NCI-H1694 (cell line): Measurements from ENCODE around the gene SNIP1.
"Not testable (repeated sequence)": the region's sequence is repeated elsewhere in the genome, so short reads cannot be mapped to it uniquely, and the experiment has no call there.

ENCODE experiments used
- DNase-seq: peaks from one replicate; lab custom pipeline; 2025; lab: John Stamatoyannopoulos, UW

The SNIP1 gene

DNA sequence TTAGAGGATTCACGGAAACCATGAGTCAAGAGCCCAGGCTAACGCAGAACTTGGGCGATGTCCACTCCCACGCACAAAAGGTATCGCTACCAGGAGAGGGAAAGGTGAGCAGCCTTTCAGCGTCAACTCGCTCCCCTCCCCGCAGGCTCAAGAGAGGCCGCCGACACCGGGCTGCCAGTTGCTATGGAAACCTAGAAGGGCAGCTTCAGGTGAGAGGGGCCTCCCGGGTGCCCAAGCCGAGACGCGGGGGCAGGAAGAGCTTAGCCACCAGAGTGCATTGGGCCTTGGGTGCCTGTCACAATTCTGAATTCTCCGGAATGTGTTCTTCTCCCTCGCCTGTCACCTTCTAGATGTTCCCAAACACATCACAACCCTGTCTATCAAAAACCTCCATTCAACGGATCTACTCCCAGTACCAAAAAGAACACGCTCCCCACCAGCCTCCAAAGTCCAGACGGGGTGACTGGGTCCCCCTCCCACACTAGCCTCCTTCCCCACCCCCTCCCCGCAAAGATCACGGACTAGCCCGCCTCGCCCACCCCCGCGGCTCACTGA is 40.2 kb downstream of the SNIP1 start:
- no peak for DNase-seq

DNA sequence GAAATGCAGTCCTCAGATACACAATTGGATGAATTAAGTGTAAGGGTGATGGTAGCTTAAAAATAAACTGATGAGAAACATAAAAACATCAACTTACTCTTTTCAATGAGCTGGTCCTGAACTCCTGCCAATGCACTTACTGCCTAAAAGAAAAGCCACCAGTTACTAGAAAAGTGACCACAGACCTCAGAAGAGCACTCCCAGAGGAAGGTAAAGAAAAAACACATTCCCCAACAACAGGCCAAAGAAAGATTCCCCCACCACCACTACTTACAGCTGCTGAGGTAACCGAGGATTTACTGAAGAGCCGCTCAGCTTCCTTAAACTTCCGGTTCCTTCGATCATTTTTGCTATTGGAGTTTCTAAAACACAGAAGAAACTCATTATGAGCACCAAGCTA is 44.9 kb downstream of the SNIP1 start:
- no peak for DNase-seq

DNA sequence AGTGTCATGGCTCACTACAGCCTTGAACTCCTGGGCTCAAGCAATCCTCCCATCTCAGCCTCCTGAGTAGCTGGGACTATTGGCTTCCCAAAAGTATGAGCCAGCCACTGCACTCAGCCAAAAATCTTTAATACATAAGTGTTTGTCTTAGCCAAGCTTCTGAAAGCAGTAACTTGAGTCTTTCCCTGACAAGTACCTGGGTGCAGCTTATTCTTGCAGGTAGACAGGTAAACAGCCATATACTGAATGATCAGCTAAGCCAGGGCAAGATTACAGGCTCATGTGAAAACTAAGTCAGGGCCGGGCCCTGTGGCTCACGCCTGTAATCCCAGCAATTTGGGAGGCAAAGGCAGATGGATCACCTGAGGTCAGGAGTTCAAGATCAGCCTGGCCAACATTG is 47.4 kb downstream of the SNIP1 start:
- DNase-seq, result no peak

DNA sequence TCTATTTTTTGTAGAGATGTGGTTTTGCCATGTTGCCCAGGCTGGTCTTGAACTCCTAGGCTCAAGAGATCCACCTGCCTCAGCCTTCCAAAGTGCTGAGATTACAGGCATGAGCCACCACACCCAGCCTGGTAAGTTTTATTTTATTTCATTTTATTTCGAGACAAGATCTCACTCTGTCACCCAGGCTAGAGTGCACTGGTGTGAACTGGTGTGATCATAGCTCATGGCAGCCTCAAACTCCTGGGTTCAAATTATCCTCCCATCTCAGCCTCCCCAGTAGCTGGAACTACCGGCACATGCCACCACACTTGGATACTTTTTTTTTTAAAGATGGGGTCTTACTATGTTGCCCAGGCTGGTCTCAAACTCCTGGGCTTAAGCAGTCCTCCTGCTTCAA is 51.3 kb downstream of the SNIP1 start:
- not testable (repeated sequence) for DNase-seq

DNA sequence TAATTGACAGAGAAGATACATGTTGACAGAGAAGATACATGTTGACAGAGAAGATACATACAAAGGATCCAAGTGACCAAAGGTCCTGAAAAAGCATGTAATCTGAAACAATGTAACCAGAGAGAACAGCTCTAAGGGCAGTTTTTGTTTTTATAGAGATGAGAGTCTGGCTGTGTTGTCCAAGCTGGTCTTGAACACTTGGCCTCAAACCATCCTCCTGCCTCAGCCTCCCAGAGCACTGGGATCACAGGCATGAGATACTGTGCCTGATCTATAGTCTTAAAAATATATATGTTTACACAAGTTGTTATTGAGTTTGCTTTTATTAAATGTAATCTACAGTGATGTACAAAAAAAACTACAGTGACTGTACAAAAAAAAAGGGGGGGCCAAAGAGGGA is 52.0 kb downstream of the SNIP1 start:
- DNase-seq, result no peak

DNA sequence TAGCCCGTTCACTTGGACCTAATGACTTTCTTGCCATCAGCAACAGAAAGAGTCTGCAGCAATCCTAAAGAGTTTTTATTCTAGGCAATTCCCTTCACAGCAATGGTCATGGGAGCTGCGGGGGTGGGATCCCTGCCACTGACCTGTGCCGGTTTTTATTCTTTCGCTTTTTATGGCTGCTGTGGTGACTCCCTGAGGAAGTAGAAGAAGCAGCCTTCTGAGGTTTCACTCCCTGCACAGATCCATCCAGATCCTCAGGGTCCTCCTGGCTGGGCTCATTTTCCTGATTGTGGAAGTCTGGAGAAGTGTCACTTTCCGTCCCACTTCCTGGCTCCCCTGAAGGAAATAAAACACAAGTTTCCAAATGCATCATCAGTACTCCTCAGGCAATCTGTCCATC is 52.4 kb downstream of the SNIP1 start:
- DNase-seq, result no peak

DNA sequence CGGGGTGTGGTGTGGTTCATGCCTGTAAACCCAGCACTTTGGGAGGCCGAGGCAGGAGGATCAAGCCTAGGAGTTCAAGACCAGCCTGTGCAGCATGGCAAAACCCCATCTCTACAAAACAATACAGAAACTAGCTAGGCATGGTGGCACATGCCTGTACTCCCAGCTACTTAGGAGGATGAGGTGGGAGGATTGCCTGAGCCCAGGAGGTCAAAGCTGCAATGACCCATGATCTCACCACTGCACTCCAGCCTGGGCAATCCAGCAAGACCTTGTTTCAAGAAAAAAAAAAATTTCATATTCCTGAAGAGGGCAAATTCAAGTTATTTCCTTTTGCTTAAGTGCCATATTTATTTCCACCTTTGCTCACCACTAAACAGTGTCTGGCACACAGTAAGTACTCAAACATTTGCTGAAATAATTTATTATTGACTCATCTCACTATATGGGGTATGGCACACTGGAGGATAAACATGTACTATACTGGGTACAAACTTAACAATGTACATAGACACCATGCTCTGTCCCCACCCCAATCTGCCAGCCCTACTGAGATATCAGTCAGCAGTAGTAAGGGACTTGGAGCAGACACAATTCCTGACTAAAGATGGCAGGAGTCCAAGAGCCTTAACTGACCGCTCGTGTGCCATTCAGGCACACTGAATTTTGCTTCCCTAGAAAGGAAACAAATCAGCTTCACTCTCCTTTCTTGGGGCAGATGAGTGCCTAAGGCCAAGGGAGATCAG is 55.0 kb downstream of the SNIP1 start:
- no peak for DNase-seq

DNA sequence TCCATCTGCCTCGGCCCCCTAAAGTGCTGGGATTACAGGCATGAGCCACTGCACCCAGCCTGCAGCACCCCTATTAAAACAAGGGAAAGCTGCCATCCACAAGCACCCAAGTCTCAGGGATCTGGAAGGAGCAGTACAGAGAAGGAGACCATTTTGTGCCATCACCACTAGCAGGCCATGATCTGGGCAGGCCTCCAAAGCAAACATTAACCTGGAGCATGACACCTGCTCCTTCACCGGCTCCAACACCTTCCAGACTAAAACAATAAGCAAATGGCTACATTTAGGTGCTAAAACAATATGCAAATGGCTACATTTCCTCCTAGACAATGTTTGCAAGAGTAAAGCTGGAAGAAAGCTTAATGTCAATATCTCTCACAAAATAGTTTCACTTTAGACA is 56.3 kb downstream of the SNIP1 start:
- DNase-seq, result no peak

DNA sequence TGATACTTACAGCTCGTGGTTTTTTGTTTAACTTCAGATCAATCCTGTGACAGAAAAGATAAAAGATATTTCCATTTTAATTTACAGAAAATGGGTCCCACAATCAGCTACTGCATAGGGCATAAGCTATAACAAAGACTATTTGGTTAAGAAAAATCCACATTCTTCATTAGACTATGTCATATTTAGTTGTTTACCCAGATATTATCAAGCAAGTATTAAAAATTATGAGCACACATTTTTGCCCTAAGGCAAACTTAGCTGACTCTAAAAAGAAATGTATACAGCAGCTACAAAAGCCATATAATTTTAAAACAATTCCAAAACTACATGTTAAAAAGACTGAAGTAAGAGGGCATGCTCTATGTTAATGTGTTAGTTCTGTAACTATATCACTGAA is 58.2 kb downstream of the SNIP1 start:
- no peak for DNase-seq

DNA sequence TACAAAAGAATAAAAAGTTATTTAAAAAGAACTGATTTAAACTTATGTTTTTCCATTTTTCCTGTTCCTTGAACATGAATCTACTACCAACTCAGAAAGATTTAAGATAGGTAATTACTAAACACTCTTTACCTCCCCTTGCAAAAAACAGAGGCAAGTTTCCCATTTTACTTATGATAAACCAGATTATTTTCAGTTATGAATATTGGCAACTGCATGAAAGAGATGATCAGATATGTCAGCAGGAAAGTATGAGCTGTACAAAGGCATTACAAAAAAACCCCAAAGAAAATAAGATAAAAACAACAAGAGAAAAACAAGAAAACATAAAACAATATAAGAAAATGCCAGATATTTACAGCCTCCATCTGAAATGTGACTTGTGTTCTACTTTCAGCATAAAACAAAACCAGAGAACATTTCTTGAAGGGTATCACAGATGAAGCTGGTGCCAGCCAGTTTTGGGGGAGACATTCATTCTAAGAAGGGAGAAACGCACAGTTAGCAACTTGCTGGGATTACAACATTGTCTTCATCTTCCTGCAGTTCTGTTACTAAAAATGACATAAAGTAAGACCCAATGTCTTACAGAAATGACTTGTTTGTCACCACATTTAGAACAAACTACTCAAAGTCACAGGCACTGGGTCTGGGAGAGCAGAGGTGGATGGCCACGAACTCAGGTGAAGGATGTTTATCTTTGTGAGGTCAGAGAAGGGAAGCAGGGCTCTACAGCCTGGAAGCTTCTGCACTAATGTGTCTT is 60.6 kb downstream of the SNIP1 start:
- no peak for DNase-seq

DNA sequence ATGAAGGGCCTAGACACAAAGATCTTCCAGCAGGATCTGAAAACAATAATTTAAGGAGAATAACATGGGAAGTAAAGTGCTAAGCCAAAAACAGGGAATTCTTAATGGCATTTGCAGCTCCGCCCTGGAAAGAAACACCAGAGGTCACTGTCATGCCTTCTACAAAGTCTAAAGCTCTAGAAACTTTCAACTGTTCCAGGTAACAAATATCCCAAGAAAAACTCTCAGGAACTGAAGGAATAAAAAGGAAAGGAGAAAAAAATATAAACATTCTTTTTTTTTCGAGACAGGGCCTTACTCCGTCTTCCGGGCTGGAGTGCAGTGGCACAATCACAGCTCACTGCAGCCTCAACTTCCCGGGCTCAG is 66.5 kb downstream of the SNIP1 start:
- no peak for DNase-seq

DNA sequence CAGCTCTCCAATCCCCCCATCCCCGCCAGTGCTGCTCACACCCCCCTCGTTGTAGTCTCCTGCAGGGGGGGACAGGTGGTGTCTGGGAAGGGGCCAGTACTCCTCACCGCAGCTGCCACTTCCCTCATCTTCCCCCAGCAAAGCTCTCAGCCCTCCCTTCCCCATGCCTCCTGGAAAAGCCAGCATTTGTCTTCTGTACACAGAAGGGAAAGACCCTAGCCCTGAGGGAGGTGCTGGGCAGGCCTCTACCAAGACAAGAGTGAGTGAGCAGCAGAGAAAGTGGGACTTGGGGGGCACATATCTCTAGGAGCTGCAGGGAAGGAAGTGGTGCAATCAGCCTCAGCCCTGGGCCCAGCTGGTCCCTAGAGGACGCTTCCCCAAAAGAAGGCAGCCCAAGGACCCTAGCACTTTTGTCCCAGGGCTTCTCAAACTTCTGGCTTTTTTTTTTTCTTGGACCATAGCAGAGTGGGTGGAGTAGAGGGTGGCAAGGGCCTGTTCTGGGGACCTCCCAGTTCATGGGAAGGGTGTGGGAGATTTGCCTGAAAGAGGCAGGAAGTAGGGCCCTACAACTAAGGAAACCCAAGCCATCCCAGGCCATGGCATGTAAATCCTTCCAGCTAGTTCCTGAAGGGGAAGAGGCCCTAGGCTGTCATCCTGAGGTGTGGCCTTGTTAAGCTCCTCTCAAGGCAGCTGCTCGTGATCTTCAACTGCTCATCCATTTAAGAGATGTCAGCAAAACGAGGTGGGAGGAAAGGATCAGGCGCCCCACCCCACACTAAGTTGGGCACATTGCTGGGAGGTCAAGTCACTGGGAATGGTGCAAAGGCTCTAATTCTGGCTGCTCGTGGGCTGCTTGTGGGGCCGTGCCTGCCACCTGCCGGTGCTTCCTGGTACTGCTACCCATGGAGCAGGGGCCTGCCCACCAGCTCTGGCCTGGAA is 67.1 kb downstream of the SNIP1 start:
- DNase-seq, result no peak

DNA sequence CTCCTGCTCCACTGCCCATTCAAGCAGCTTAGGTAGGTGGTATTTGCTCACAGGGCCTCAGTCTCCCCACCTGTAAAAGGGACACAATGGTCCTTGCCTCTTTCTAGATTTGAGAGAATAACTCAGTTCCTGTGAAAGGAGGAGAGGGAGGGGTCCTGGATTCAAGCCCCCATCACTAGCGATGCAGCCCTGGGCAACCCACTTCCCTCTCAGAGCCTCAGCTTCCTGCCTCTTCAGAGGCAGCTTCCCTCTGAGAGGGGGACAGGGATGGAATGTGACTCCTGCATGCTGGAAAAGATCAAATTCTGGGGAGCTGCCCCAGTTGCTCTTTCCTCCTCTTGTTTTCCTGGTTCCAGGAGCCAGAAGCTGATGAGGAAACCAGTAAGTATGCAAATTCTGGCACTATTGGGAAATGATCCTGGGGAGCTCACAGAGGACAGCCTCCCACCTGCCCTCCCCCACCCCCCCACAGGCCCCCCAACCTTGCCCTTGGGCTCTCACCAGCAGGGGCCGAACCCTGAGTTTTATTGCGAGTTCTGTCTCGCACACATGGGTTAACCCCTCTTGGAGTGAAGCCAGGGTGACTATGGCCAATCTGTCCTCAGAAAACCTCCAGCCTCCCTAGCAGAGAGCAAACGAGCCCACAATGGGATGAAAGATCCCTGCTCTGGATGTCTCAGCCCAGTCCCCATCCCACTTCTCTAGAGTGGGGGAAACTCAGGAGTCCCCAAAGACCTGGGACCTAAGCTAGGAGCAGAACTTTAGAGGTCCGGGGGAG is 68.0 kb downstream of the SNIP1 start:
- no peak for DNase-seq
